ENCODE results near the gene EPS8.

The EPS8 gene

GRCh38 chr12:15800278-15800677, 11.1 kb upstream of the EPS8 start:
- H3K79me2 ChIP-seq (ENCODE audit: insufficient read depth, low read length) = no peaks in the 10 kb centered on the region
- no peaks in the 10 kb centered on the region for H3K27me3 ChIP-seq (ENCODE audit: insufficient read depth, low read length, poor library complexity, severe bottlenecking)
- H2AFZ ChIP-seq (ENCODE audit: low read length) = no peak overlapping the region
- no peak overlapping the region for H3K4me3 ChIP-seq (ENCODE audit: low read length, poor library complexity, severe bottlenecking)
- TF ChIP-seq CTCF (conservative IDR thresholded peaks at IDR 0.05; ENCODE audit: low read length) = no peak
- H3K36me3 ChIP-seq (ENCODE audit: insufficient read depth, low read length) = no peaks in the 10 kb centered on the region
- no peaks in the 10 kb centered on the region for H3K9me3 ChIP-seq (ENCODE audit: insufficient read depth, low read depth, low read length)
- H4K20me1 ChIP-seq (ENCODE audit: insufficient read depth, low read length, poor library complexity, severe bottlenecking) = no peaks in the 10 kb centered on the region
- H3K4me1 ChIP-seq (ENCODE audit: insufficient read depth, low read length, poor library complexity, severe bottlenecking) = no peaks in the 10 kb centered on the region
- H3K9me2 ChIP-seq (replicated peaks; ENCODE audit: low read depth, low read length) = no peaks in the 10 kb centered on the region
- no peak overlapping the region for H3K4me2 ChIP-seq (ENCODE audit: low read depth, low read length, poor library complexity, severe bottlenecking)
- no peaks in the 10 kb centered on the region for H3F3A ChIP-seq (ENCODE audit: low read depth)
- no peak overlapping the region for H3K9ac ChIP-seq (ENCODE audit: low read depth, low read length, poor library complexity, severe bottlenecking)

- no peak overlapping the region for H3K4me3 ChIP-seq (ENCODE audit: low read length, poor library complexity, severe bottlenecking)
- H3K9me3 ChIP-seq (ENCODE audit: insufficient read depth, low read depth, low read length) = no peaks in the 10 kb centered on the region
- no peaks in the 10 kb centered on the region for H3K36me3 ChIP-seq (ENCODE audit: insufficient read depth, low read length)
- H4K20me1 ChIP-seq (ENCODE audit: insufficient read depth, low read length, poor library complexity, severe bottlenecking) = no peaks in the 10 kb centered on the region
- no peak overlapping the region for H2AFZ ChIP-seq (ENCODE audit: low read length)
- no peaks in the 10 kb centered on the region for H3K9me2 ChIP-seq (replicated peaks; ENCODE audit: low read depth, low read length)
- no peaks in the 10 kb centered on the region for H3K79me2 ChIP-seq (ENCODE audit: insufficient read depth, low read length)
- H3K4me2 ChIP-seq (ENCODE audit: low read depth, low read length, poor library complexity, severe bottlenecking) = no peak overlapping the region
- H3K27me3 ChIP-seq (ENCODE audit: insufficient read depth, low read length, poor library complexity, severe bottlenecking) = no peaks in the 10 kb centered on the region
- TF ChIP-seq EZH2phosphoT487 (IDR thresholded peaks at IDR 0.05; ENCODE audit: borderline replicate concordance) = no peak
- no peak for TF ChIP-seq CTCF (conservative IDR thresholded peaks at IDR 0.05; ENCODE audit: low read length)
- no peaks in the 10 kb centered on the region for H3F3A ChIP-seq (ENCODE audit: low read depth)
- H3K4me1 ChIP-seq (ENCODE audit: insufficient read depth, low read length, poor library complexity, severe bottlenecking) = no peaks in the 10 kb centered on the region
- no peak overlapping the region for H3K9ac ChIP-seq (ENCODE audit: low read depth, low read length, poor library complexity, severe bottlenecking)
These were observed 8.6 kb upstream of the EPS8 start for GRCh38 chr12:15797818-15798217.

- Histone ChIP-seq H4K20me1 (ENCODE audit: insufficient read depth, low read length, poor library complexity, severe bottlenecking) (no peaks in the 10 kb centered on the region), H3K9ac (ENCODE audit: low read depth, low read length, poor library complexity, severe bottlenecking) (no peak overlapping the region), H3K9me2 (replicated peaks; ENCODE audit: low read depth, low read length) (no peaks in the 10 kb centered on the region), H2AFZ (ENCODE audit: low read length) (no peak overlapping the region), H3K9me3 (ENCODE audit: insufficient read depth, low read depth, low read length) (no peaks in the 10 kb centered on the region), H3F3A (ENCODE audit: low read depth) (no peaks in the 10 kb centered on the region), H3K79me2 (ENCODE audit: insufficient read depth, low read length) (no peaks in the 10 kb centered on the region), H3K4me3 (ENCODE audit: low read length, poor library complexity, severe bottlenecking) (no peak overlapping the region), H3K4me2 (ENCODE audit: low read depth, low read length, poor library complexity, severe bottlenecking) (no peak overlapping the region), H3K36me3 (ENCODE audit: insufficient read depth, low read length) (no peaks in the 10 kb centered on the region), H3K27me3 (ENCODE audit: insufficient read depth, low read length, poor library complexity, severe bottlenecking) (no peaks in the 10 kb centered on the region), H3K4me1 (ENCODE audit: insufficient read depth, low read length, poor library complexity, severe bottlenecking) (no peaks in the 10 kb centered on the region)
- no peak for TF ChIP-seq CTCF (conservative IDR thresholded peaks at IDR 0.05; ENCODE audit: low read length)
- TF ChIP-seq EZH2phosphoT487 (IDR thresholded peaks at IDR 0.05; ENCODE audit: borderline replicate concordance) = no peak
These were observed 7.4 kb upstream of the EPS8 start for GRCh38 chr12:15796493-15797141.
